Measurements from ENCODE around the gene ETS2. TPM values are rescaled to one million over a fixed set of nuclear protein-coding genes. Genes with fewer than 3 reads are reported as not detected.

ETS2 gene
- total and polyA plus RNA-seq, 2 experiments from 2014 or later: 19.5 to 36.8 TPM

- TF ChIP-seq ZNF462 (CRISPR knock-in tag; IDR thresholded peaks at IDR 0.05) (no peak), ZNF331 (CRISPR knock-in tag; IDR thresholded peaks at IDR 0.05; ENCODE audit: low read depth) (no peak), CREB1 (CRISPR knock-in tag; IDR thresholded peaks at IDR 0.05; ENCODE audit: low read depth) (no peak), POLR2AphosphoS5 (IDR thresholded peaks at IDR 0.05; ENCODE audit: low read depth) (no peak)
- TF ChIP-seq, protein P1, sequence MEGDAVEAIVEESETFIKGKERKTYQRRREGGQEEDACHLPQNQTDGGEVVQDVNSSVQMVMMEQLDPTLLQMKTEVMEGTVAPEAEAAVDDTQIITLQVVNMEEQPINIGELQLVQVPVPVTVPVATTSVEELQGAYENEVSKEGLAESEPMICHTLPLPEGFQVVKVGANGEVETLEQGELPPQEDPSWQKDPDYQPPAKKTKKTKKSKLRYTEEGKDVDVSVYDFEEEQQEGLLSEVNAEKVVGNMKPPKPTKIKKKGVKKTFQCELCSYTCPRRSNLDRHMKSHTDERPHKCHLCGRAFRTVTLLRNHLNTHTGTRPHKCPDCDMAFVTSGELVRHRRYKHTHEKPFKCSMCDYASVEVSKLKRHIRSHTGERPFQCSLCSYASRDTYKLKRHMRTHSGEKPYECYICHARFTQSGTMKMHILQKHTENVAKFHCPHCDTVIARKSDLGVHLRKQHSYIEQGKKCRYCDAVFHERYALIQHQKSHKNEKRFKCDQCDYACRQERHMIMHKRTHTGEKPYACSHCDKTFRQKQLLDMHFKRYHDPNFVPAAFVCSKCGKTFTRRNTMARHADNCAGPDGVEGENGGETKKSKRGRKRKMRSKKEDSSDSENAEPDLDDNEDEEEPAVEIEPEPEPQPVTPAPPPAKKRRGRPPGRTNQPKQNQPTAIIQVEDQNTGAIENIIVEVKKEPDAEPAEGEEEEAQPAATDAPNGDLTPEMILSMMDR (conservative IDR thresholded peaks at IDR 0.05; ENCODE audit: low read depth in 2 of 2): no peak
Measured at GRCh38 chr21:38834725-38835124, 29.0 kb downstream of the ETS2 start (continued).

GRCh38 chr21:38837806-38838461 is 32.2 kb downstream of the ETS2 start:
- ATAC-seq (no peak), DNase-seq (ENCODE audit: low spot score) (no peak)
- Mint-ChIP-seq H3K4me3 (no peak overlapping the region), H3K36me3 (ENCODE audit: low read depth) (no peaks in the 10 kb centered on the region; the same call in 2 of the 3 replicates), H3K4me1 (no peaks in the 10 kb centered on the region; the same call in 2 of the 3 replicates), H3K27me3 (ENCODE audit: insufficient read depth, low read depth, poor library complexity) (peaks cover 6% of the 10 kb centered on the region), H3K9me3 (peaks cover 3% of the 10 kb centered on the region; the same call in 1 of the 3 replicates), H3K27ac (no peak overlapping the region)
- Histone ChIP-seq H3K4me2 (no peak overlapping the region), H3K27ac (ENCODE audit: low read depth) (no peak overlapping the region), H3K4me1 (ENCODE audit: insufficient read depth) (no peaks in the 10 kb centered on the region), H4K20me1 (replicated peaks; ENCODE audit: insufficient read depth) (no peaks in the 10 kb centered on the region), H2AFZ (no peak overlapping the region), H3F3A (replicated peaks; ENCODE audit: low read depth) (no peaks in the 10 kb centered on the region), H3K79me2 (replicated peaks; ENCODE audit: insufficient read depth) (no peaks in the 10 kb centered on the region), H3K9me2 (ENCODE audit: insufficient read depth) (no peaks in the 10 kb centered on the region), H3K4me3 (no peak overlapping the region), H3K36me3 (ENCODE audit: insufficient read depth) (no peaks in the 10 kb centered on the region), H3K27me3 (ENCODE audit: insufficient read depth) (no peaks in the 10 kb centered on the region)
- TF ChIP-seq EZH2 (IDR thresholded peaks at IDR 0.05; ENCODE audit: low read depth, unreplicated experiment): no peak
- no peak for TF ChIP-seq ETS1 (IDR thresholded peaks at IDR 0.05)
- TF ChIP-seq, protein P1 (conservative IDR thresholded peaks at IDR 0.05; ENCODE audit: low read depth in 2 of 2): no peak
- no peak for TF ChIP-seq REST (IDR thresholded peaks at IDR 0.05; ENCODE audit: unreplicated experiment)

Data from GM23338 (cell line).